NT2/D1 (cell line): Measurements from ENCODE around the gene LRSAM1.

ENCODE experiments used
- YY1 ChIP-seq: IDR thresholded peaks from 2 replicates; pipeline ENCODE4 v1.6.1; 2011; ENCODE audit not compliant: insufficient read length, insufficient read depth
- ZNF274 ChIP-seq: IDR thresholded peaks from 2 replicates; pipeline ENCODE4 v1.6.1; 2011; ENCODE audit warnings: mild to moderate bottlenecking, low read depth, low read length

DNA sequence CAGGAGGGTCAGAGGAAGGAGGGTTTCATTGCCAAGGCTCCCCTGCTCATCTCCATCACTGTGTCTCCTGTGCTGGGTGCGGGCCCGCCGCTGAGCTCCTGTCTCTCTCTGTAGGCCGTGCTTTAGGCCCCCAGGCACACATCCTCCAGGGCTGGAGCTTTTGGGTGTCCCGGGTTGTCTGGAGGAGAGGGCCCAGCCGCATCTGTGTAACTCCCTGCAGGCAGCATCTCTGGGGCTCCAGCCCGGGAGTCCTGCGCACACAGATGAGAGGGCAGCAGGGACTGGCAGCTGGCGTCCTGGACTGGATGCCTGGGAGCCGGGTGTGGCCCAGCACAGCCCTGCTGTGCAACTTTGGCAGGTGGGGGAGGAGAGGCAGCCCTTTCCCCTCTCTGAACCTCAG, 40.2 kb downstream of the LRSAM1 start:
- no peak for TF ChIP-seq YY1
- TF ChIP-seq ZNF274, result no peak
